Measurements from ENCODE around the gene ATP2B1. TPM values are rescaled to one million over a fixed set of nuclear protein-coding genes. Genes with fewer than 3 reads are reported as not detected.

ATP2B1 gene
- total RNA-seq, 2 donors from 2014 or later, result 14.9 to 18.5 TPM

DNA sequence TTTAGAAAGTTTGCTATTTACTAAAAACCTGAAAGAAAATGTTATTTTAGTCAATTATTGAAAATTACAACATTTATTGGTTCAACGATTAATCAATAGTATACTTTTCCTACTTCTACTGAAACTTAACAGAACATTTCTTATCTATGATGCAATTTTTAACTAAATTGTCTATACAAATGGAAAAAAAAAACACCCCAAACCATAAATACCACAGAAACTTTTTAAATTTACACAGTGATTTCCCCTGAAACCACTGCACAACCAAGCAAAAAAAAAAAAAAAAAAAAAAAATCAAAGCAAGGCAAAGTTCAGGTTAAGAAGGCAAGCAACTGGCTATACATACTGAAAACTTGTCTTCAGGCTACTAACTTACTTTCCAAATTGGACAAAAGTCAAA is 110.9 kb downstream of the ATP2B1 start:
- DNase-seq (ENCODE audit: low spot score), result no peak
- H3K4me3 ChIP-seq, result no peak overlapping the region
- TF ChIP-seq, protein P1, sequence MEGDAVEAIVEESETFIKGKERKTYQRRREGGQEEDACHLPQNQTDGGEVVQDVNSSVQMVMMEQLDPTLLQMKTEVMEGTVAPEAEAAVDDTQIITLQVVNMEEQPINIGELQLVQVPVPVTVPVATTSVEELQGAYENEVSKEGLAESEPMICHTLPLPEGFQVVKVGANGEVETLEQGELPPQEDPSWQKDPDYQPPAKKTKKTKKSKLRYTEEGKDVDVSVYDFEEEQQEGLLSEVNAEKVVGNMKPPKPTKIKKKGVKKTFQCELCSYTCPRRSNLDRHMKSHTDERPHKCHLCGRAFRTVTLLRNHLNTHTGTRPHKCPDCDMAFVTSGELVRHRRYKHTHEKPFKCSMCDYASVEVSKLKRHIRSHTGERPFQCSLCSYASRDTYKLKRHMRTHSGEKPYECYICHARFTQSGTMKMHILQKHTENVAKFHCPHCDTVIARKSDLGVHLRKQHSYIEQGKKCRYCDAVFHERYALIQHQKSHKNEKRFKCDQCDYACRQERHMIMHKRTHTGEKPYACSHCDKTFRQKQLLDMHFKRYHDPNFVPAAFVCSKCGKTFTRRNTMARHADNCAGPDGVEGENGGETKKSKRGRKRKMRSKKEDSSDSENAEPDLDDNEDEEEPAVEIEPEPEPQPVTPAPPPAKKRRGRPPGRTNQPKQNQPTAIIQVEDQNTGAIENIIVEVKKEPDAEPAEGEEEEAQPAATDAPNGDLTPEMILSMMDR (IDR thresholded peaks at IDR 0.05), result no peak
- H3K4me1 ChIP-seq, result no peaks in the 10 kb centered on the region
- H3K27ac ChIP-seq, result no peak overlapping the region
- no peaks in the 10 kb centered on the region for H3K36me3 ChIP-seq
- H3K9me3 ChIP-seq, result no peaks in the 10 kb centered on the region
- H3K27me3 ChIP-seq, result no peaks in the 10 kb centered on the region

DNA sequence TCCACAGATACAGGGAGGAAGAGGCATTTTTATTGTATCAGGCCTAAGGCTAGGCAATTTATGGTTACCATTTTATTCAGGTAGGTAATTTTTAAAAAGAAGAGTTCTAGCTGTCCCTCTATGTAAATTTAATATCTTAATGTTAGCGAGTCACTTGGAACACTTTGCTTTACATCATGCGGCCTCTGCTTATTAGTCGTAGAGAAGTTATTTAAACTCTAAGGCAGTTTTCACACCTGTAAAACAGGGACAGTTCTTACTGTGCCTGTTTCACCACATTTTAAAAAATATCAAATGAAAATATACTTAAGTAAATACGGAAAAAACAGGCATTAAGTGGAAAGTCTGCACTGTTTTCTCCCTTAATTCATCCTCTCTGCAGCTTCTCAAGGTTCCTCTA is 111.4 kb downstream of the ATP2B1 start:
- H3K4me3 ChIP-seq, result no peak overlapping the region
- no peak for DNase-seq (ENCODE audit: low spot score)
- TF ChIP-seq, protein P1 (IDR thresholded peaks at IDR 0.05), result no peak
- no peak overlapping the region for H3K27ac ChIP-seq
- no peaks in the 10 kb centered on the region for H3K9me3 ChIP-seq
- H3K36me3 ChIP-seq, result no peaks in the 10 kb centered on the region
- H3K4me1 ChIP-seq, result no peaks in the 10 kb centered on the region
- H3K27me3 ChIP-seq, result no peaks in the 10 kb centered on the region

DNA sequence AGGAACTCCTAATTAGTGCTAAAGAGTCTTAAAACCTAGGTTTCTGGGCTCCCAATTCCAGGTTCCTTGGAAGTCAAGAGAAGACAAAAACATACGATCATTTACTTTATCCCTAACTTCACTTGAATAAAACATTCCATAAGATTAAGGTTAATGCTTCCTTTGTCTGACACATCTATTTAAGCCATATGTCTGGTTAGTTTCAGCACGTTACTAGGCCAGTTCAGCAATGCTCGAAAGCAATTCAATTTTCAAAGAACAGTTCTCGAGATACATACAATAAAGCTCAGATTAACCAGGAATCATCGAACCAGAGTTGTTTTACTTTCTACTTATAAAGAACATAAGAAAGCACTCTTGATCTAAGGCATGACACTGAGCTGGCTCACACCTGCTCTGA is 114.8 kb downstream of the ATP2B1 start:
- H3K27ac ChIP-seq, result no peak overlapping the region
- H3K27me3 ChIP-seq, result no peaks in the 10 kb centered on the region
- TF ChIP-seq, protein P1 (IDR thresholded peaks at IDR 0.05), result no peak
- H3K36me3 ChIP-seq, result no peaks in the 10 kb centered on the region
- no peak overlapping the region for H3K4me3 ChIP-seq
- H3K4me1 ChIP-seq, result no peaks in the 10 kb centered on the region
- DNase-seq (ENCODE audit: low spot score), result no peak
- H3K9me3 ChIP-seq, result no peaks in the 10 kb centered on the region

DNA sequence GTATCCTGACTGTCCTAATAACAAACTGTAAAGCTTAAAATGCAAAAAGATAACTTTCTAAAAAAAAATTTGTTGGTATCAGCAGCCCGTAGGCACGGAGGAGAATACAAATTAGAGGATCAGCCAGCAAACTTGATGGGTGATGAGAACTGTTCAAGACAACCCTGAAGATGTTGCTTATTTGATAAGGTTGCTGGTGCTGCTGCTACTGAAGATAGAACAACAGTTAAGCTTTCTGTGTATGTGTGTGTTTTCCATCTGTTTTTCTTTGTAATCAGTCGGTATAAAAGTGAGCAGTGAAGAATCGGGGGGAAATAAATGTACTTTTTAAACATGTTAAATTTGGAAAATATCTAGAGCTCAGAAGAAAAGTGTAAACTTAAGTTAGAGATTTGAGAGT is 115.4 kb downstream of the ATP2B1 start:
- TF ChIP-seq, protein P1 (IDR thresholded peaks at IDR 0.05), result no peak
- Histone ChIP-seq H3K36me3 (no peaks in the 10 kb centered on the region), H3K27ac (no peak overlapping the region), H3K27me3 (no peaks in the 10 kb centered on the region), H3K4me1 (no peaks in the 10 kb centered on the region), H3K9me3 (no peaks in the 10 kb centered on the region), H3K4me3 (no peak overlapping the region)
- DNase-seq (ENCODE audit: low spot score), result no peak

DNA sequence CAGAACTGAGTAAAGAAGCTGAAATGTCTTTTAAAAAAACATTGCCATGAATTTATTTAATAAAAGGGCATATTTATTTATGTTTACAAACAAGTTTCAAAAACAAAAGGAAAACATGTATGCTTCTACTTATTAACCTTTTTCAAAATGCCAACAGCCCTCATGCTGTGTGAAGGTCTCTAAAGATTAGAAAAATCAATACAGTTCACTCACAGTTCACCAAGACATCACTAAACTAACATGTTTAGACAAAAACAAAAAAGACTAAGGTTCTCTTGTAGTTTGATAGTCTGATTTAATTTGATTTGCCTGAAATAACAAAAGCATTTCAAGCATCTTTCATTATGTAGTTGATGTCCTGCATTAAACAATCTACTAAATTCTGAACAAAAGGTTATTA is 118.9 kb downstream of the ATP2B1 start:
- no peaks in the 10 kb centered on the region for H3K4me1 ChIP-seq
- no peaks in the 10 kb centered on the region for H3K36me3 ChIP-seq
- no peak for DNase-seq (ENCODE audit: low spot score)
- no peak overlapping the region for H3K27ac ChIP-seq
- H3K4me3 ChIP-seq, result no peak overlapping the region
- TF ChIP-seq, protein P1 (IDR thresholded peaks at IDR 0.05), result no peak
- no peaks in the 10 kb centered on the region for H3K9me3 ChIP-seq
- H3K27me3 ChIP-seq, result no peaks in the 10 kb centered on the region

DNA sequence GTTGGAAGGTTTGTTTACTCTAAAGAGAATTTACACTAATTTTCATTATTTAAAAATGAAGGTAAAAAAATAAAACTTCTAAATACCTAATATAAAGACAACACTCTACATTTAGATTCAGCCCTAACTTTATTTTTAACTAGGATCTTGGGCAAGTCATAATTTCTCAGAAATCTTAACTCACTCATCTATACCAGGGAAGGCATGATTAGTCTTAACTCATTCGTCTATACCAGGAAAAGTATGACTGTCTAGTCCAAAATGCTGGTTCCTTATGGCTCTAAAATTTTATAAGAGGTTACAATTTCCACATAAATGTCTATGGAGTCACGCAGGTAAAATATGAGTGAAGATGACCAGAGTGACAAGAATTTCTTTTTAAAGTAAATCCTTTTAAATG is 130.1 kb downstream of the ATP2B1 start:
- Histone ChIP-seq H3K9me3 (no peaks in the 10 kb centered on the region), H3K4me1 (no peaks in the 10 kb centered on the region), H3K27ac (no peak overlapping the region), H3K27me3 (no peaks in the 10 kb centered on the region), H3K4me3 (no peak overlapping the region), H3K36me3 (no peaks in the 10 kb centered on the region)
- DNase-seq (ENCODE audit: low spot score), result no peak
- TF ChIP-seq, protein P1 (IDR thresholded peaks at IDR 0.05), result no peak

All from right atrium auricular region (tissue), 2 donors.